Ectodermal cell (in vitro differentiated cells): ENCODE results near the gene WDFY2.
A peak's percentile ranks its signal among the peaks of the same experiment; 100 is the strongest.
"Not testable (repeated sequence)": the region's sequence is repeated elsewhere in the genome, so short reads cannot be mapped to it uniquely, and the experiment has no call there.

Source experiments
- H3K27ac ChIP-seq: 2 replicates; pipeline ENCODE4 v1.7.0; 2013; ENCODE audit warnings: mild to moderate bottlenecking, low read depth, low read length; ENCODE audit not compliant: insufficient read depth, poor library complexity, severe bottlenecking
- H3K27me3 ChIP-seq: 2 replicates; pipeline ENCODE4 v1.7.0; 2013; ENCODE audit warnings: mild to moderate bottlenecking, low read length; ENCODE audit not compliant: insufficient read depth, control insufficient read depth, poor library complexity, severe bottlenecking
- H3K36me3 ChIP-seq: one replicate; pipeline ENCODE4 v1.7.0; 2013; ENCODE audit warnings: low read length; ENCODE audit not compliant: control insufficient read depth, insufficient read depth
- H3K4me1 ChIP-seq: one replicate; pipeline ENCODE4 v1.7.0; 2013; ENCODE audit warnings: low read length; ENCODE audit not compliant: control insufficient read depth, insufficient read depth
- H3K4me3 ChIP-seq: 2 replicates; pipeline ENCODE4 v1.7.0; 2013; ENCODE audit warnings: low read depth, low read length, control low read depth; ENCODE audit not compliant: insufficient read depth
- H3K9me3 ChIP-seq: 2 replicates; pipeline ENCODE4 v1.7.0; 2013; ENCODE audit warnings: mild to moderate bottlenecking, low read length, moderate library complexity; ENCODE audit not compliant: control insufficient read depth
- WGBS, 2 experiments: methylation state at CpG; one replicate each; pipeline ENCODE4 v1.1.7; 2013; ENCODE audit warnings: missing lambda C conversion rate in 2 of 2; 5-methylcytosine and 5-hydroxymethylcytosine counted together

WDFY2 gene

DNA sequence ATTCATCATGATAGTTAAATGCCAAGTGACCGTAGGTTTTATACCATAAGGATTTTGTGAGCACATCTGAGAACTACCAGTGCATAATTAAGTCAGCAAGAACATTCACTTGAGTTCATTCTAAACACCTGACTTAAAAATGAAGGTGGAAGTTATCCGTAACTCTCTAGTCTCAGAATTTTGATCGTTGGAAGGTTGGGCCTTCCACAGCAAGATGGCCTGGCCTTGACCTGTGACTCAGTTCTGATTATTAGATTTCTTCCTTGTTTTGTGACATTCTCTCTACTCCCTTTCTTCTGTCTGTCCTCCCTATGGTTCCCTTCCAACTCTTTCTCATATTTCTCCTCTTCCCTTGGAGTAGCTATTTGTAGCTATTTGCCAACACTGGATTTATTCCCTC is 20.0 kb upstream of the WDFY2 start:
- Histone ChIP-seq H3K9me3 (no peaks in the 10 kb centered on the region), H3K4me1 (no peaks in the 10 kb centered on the region), H3K36me3 (no peaks in the 10 kb centered on the region), H3K27ac (no peak overlapping the region), H3K4me3 (no peak overlapping the region), H3K27me3 (no peaks in the 10 kb centered on the region)
- 97 to 98% methylated on average over 3 of the region's 3 CpGs for WGBS, 2 experiments

DNA sequence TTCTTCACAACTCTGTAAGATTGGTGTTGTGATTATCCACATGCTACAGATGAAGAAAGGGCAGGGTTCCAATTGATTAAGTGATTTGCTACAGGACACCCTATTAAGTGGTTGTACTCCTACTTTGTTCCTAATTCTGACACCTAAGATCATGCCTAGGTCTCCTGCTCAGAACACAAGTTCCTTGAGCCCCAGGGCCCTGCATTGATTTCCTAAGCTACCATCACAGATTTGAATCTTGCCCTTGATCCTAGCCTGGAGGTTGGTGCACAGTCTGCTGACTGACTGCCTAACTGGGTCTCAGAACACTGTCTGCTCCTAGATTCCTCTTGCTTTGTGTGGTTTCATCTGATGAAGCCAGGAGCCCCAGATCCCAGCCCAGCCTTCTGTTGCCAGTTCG is 19.6 kb upstream of the WDFY2 start:
- no peaks in the 10 kb centered on the region for H3K4me1 ChIP-seq
- 98 to 99% methylated on average over 1 of the region's 1 CpG for WGBS, 2 experiments
- H3K27ac ChIP-seq = no peak overlapping the region
- H3K9me3 ChIP-seq = no peaks in the 10 kb centered on the region
- H3K36me3 ChIP-seq = no peaks in the 10 kb centered on the region
- no peaks in the 10 kb centered on the region for H3K27me3 ChIP-seq
- H3K4me3 ChIP-seq = no peak overlapping the region

DNA sequence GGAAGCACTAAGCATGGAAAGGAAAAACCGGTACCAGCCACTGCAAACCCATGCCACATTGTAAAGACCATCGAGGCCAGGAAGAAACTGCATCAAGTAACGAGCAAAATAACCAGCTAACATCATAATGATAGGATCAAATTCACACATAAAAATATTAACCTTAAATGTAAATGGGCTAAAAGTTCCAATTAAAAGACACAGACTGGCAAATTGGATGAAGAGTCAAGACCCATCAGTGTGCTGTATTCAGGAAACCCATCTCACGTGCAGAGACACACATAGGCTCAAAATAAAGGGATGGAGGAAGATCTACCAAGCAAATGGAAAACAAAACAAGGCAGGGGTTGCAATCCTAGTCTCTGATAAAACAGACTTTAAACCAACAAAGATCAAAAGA is 15.3 kb upstream of the WDFY2 start:
- WGBS, 2 experiments = 89 to 91% methylated on average over 2 to 3 of the region's 4 CpGs
- not testable (repeated sequence) for H3K4me3 ChIP-seq, H3K4me1 ChIP-seq, H3K36me3 ChIP-seq, H3K9me3 ChIP-seq, H3K27me3 ChIP-seq, H3K27ac ChIP-seq

DNA sequence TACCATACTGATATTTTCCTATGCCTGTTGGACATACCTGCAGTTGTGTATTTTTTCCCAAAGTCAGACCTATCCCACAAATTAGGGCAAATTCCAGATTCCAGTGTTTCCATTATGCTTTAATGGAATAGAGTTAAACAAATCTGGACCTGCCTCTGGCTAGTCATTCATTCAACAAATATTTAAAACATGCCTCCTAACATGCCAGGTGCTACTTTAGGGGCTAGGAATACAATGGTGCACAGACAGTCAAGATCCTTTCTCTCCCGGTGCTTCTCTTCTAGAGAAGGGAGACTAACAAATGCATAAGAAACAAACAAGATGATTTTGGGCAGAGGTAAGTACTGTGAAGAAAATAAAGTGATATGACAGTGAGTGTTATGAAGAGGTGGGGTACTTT is 7.5 kb upstream of the WDFY2 start:
- WGBS, 2 experiments = 89 to 97% methylated on average over 1 of the region's 1 CpG
- H3K9me3 ChIP-seq = no peaks in the 10 kb centered on the region
- H3K4me3 ChIP-seq = no peak overlapping the region
- no peaks in the 10 kb centered on the region for H3K27me3 ChIP-seq
- H3K4me1 ChIP-seq = no peaks in the 10 kb centered on the region
- no peak overlapping the region for H3K27ac ChIP-seq
- no peaks in the 10 kb centered on the region for H3K36me3 ChIP-seq

DNA sequence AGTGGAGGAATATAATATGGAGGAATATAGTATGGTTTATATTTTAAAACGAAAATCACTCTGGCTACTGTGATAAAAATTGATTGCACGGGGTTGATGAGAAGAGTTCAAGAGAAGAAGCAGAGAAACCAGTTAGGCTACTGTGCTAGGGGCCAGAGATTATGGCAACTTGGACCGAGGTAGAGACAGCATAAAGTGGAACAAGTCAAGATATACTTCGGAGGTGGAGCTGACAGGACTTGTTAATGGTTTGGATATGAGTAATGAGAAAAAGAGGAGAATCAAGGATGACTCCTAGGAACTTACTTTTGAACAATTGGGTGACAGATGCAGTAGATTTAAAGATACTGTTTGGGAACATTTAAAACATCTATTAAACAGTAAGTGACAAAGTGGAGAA is 6.6 kb upstream of the WDFY2 start:
- Histone ChIP-seq H3K27ac (no peak overlapping the region), H3K27me3 (no peaks in the 10 kb centered on the region), H3K4me1 (no peaks in the 10 kb centered on the region), H3K36me3 (no peaks in the 10 kb centered on the region), H3K4me3 (no peak overlapping the region), H3K9me3 (no peaks in the 10 kb centered on the region)
- WGBS, 2 experiments = 92 to 94% methylated on average over 4 of the region's 4 CpGs

DNA sequence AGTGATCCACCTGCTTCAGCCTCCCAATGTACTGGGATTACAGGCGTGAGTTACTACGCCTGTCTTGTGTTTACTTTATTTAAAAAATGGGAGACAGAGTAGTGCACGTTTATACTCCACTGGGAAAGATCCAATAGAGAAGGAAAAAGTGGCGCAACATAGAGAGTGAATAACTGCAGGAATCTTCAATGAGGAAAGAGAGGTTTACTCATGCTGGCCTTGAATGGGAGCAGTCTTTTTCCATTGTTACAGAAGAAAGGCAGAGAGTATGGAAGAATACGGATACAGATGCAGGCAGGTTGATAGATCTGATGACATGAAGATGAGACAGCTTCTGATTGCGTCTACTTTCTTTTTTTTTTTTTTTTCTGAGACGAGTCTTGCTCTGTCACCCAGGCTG is 4.6 kb upstream of the WDFY2 start:
- Histone ChIP-seq H3K4me1 (no peaks in the 10 kb centered on the region), H3K27me3 (no peaks in the 10 kb centered on the region), H3K27ac (no peak overlapping the region), H3K9me3 (no peaks in the 10 kb centered on the region), H3K36me3 (no peaks in the 10 kb centered on the region), H3K4me3 (no peak overlapping the region)
- 89 to 93% methylated on average over 7 of the region's 7 CpGs for WGBS, 2 experiments

DNA sequence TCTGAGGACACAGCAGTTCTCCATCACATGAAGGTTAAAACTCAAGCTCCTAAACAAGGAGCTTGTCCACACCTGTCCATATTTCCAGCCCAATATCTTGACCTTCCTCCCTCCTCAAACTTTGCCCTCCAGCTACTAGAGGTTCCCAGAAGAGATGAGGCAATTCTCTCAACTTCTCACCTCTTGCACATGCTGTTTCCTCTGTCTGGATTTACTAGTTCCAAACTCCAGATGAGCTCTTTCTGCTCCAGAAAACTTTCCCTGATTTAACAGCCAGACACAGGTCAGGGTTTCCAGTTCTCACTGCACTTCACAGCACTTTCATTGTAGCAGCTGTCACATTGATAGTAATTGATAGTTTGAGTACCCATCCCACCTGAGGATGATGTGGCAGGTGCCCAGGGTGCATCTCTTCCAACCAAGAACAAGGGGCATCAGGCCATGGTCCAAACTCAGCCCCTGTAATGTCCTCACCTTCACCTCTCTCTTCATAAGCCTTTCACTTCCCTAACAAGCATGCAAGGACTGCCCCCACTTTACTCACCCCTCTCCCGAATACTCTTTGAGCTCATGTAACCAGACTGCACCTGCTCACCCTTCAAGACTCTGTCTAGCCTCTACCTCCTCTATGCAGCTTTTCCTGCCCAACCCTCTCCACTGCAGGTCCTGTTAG is 3.0 kb upstream of the WDFY2 start:
- Histone ChIP-seq H3K4me3 (no peak overlapping the region), H3K27ac (no peak overlapping the region), H3K27me3 (no peaks in the 10 kb centered on the region), H3K36me3 (no peaks in the 10 kb centered on the region), H3K9me3 (no peaks in the 10 kb centered on the region), H3K4me1 (peaks cover 4% of the 10 kb centered on the region)
- WGBS, 2 experiments = 89 to 91% methylated on average over 1 of the region's 1 CpG

DNA sequence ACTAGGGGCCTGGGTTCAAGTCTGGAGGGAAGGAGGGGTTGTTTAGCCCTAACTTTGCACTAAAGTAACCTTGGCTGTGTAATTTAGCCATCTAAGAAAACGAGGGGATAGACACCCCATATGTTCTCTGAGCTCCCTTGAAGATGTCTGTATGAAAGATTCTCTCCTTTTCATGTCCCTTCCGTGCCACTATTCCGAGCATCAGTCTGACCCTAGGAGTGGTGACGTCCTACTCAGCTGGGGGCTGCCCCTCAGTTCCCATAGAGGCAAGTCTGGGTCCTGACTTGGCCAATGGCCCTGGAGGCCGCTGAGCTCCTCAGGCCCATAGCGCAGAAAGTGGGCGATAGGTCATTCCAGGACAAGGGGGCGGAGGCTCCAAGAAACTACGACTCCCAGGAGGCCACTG is 790 bp upstream of the WDFY2 start:
- 27 to 28% methylated on average over 9 of the region's 9 CpGs for WGBS, 2 experiments
- peak overlapping the region; percentile 92 for H3K27ac ChIP-seq

DNA sequence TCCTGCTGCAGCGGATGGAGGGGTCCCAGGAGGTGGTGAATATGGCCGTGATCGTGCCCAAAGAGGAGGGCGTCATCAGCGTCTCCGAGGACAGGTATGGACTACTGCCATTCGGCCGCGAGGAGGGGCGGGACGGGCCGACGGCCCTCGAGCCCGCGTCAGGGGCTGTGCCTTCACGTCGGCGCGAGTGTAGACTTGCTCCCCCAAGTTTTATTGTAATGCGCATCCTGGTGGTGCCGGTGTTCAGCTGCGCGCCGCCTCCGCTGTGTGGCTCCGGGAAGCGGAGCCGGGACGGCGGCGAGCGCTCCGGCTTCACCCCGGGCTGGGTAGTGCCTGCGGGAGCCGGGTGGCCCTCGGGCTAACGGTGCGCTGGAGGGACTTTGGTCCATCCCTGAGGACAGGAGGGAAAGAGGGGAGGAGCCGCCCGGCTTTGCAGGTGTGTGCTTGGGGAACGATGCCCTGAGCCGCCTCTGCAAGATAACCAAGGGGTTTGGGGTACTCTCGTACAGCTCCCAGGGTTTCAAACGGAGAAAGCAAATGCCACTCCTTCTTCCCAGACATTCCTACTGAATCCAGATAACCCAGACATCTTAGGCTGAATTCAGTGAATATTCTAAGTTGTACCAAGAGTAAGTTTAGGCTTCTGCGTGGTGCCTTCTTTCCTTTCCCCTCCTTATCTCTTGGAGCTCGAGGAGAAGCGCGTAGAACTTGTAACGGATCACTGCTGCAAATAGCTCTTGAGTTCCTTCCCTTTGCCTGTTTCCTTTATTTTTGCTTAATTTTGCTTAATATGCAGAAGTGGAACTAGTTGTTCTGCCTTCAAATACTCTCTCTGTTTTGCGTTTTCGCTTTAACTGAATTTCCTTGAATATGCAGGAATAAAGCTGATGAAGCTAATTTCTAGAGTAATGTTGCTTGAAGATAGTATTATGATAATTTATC is 740 bp downstream of the WDFY2 start:
- H3K36me3 ChIP-seq = no peaks in the 10 kb centered on the region
- 1% methylated on average over 53 of the region's 53 CpGs for WGBS, 2 experiments
- no peaks in the 10 kb centered on the region for H3K9me3 ChIP-seq
- peak overlapping the region; percentile 82 for H3K27ac ChIP-seq
- H3K4me3 ChIP-seq = peak overlapping the region; percentile 99
- H3K27me3 ChIP-seq = no peaks in the 10 kb centered on the region
- H3K4me1 ChIP-seq = peaks cover 19% of the 10 kb centered on the region

More for the DNA sequence above, 790 bp upstream of the WDFY2 start:
- H3K4me1 ChIP-seq = peaks cover 11% of the 10 kb centered on the region
- no peaks in the 10 kb centered on the region for H3K36me3 ChIP-seq
- no peaks in the 10 kb centered on the region for H3K9me3 ChIP-seq
- H3K27me3 ChIP-seq = no peaks in the 10 kb centered on the region
- peak overlapping the region; percentile 99 for H3K4me3 ChIP-seq

DNA sequence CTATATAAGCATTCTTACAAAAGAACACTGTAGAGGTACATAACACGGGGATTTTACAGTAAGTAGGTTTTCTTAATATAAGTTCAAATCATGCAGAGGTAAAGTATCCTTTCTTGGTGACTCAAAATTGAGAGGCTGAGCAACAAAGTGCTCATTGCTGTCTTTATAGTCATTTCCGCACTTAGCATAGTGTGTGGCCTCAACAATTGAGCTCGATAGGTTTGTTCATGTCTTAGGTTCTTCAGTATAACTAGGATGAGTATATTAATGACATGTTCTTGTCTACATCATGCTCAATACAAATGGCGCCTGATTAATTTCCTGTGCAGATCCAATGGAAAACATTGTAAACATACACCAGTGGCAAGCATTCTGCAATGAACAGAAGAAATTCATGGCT is 1.4 kb downstream of the WDFY2 start:
- WGBS, 2 experiments = 56 to 60% methylated on average over 4 of the region's 4 CpGs
- Histone ChIP-seq H3K4me3 (peak overlapping the region; percentile 99), H3K9me3 (no peaks in the 10 kb centered on the region), H3K27ac (no peak overlapping the region), H3K4me1 (peaks cover 23% of the 10 kb centered on the region), H3K27me3 (no peaks in the 10 kb centered on the region), H3K36me3 (no peaks in the 10 kb centered on the region)
